ENCODE results near the gene MB.

DNA sequence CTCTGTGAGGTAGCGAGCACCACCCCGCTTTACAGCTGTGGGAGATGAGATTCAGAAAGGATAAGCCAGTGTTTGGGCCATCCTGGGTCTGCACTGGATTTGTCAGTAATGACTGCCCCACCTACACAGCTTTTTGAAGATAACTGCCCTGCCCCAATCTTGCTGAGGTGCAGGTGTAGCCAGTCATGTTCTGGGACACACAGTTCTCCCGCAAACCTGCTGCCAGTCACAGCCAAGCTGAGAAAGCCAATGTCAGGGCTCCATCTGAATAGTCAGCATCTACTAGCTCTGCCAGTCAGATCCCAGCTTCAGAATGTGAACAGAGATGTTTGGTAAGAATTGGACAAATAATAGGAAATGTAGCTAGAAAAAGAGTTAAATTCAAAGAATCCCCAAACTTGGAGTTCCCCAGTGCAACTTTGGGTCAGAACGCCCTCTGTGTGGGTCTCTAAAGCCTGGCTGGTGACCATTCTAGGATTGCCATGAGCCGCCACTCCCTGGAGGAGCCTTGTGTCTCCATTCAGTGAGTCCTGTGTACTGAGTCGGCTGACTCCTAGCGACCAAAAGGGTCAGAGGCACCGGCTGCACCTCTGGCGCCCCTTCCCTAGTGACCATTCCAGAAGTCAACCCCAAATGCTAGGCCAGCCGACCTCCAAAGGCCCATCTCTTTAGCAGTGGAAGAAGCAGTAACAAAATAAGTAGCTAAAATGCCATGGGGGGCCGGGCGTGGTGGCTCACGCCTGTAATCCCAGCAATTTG, 2.4 kb upstream of the MB start:
- TF ChIP-seq, protein P1, sequence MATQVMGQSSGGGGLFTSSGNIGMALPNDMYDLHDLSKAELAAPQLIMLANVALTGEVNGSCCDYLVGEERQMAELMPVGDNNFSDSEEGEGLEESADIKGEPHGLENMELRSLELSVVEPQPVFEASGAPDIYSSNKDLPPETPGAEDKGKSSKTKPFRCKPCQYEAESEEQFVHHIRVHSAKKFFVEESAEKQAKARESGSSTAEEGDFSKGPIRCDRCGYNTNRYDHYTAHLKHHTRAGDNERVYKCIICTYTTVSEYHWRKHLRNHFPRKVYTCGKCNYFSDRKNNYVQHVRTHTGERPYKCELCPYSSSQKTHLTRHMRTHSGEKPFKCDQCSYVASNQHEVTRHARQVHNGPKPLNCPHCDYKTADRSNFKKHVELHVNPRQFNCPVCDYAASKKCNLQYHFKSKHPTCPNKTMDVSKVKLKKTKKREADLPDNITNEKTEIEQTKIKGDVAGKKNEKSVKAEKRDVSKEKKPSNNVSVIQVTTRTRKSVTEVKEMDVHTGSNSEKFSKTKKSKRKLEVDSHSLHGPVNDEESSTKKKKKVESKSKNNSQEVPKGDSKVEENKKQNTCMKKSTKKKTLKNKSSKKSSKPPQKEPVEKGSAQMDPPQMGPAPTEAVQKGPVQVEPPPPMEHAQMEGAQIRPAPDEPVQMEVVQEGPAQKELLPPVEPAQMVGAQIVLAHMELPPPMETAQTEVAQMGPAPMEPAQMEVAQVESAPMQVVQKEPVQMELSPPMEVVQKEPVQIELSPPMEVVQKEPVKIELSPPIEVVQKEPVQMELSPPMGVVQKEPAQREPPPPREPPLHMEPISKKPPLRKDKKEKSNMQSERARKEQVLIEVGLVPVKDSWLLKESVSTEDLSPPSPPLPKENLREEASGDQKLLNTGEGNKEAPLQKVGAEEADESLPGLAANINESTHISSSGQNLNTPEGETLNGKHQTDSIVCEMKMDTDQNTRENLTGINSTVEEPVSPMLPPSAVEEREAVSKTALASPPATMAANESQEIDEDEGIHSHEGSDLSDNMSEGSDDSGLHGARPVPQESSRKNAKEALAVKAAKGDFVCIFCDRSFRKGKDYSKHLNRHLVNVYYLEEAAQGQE (IDR thresholded peaks at IDR 0.05; ENCODE audit: insufficient read depth in 1 of 2, low read depth in 2 of 2, low read length in 2 of 2) = no peak
- TF ChIP-seq TAF1 (IDR thresholded peaks at IDR 0.05; ENCODE audit: borderline replicate concordance, insufficient read depth, low read length) = no peak
- TF ChIP-seq POLR2AphosphoS5 (IDR thresholded peaks at IDR 0.05; ENCODE audit: low read depth, low read length) = no peak
- no peak for TF ChIP-seq FOXP2 (optimal IDR thresholded peaks at IDR 0.05; ENCODE audit: borderline replicate concordance, extremely low read depth, extremely low read length, insufficient read depth)
